ENCODE data around the gene LSM3.

Gene LSM3

DNA sequence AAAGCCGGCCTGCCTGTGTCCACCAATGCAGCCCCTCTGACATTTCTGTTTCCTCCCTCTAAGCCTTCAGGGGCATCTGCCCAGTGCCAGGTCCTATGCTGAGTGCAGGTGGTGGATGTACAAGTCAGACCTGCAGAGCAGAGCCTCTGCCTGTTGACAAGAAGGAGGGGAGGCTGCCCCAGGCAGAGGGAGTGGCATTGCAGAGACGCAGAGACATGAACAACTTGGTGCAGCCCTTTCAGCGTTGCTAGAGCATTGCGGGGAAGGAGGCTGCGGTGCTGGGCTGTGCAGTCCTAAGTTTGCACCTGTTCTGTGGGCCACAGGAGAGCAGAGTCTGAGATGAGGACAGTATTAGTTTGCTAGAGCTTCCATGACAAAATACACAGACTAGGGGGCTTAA is 65.2 kb downstream of the LSM3 start:
- DNase-seq = no peak

DNA sequence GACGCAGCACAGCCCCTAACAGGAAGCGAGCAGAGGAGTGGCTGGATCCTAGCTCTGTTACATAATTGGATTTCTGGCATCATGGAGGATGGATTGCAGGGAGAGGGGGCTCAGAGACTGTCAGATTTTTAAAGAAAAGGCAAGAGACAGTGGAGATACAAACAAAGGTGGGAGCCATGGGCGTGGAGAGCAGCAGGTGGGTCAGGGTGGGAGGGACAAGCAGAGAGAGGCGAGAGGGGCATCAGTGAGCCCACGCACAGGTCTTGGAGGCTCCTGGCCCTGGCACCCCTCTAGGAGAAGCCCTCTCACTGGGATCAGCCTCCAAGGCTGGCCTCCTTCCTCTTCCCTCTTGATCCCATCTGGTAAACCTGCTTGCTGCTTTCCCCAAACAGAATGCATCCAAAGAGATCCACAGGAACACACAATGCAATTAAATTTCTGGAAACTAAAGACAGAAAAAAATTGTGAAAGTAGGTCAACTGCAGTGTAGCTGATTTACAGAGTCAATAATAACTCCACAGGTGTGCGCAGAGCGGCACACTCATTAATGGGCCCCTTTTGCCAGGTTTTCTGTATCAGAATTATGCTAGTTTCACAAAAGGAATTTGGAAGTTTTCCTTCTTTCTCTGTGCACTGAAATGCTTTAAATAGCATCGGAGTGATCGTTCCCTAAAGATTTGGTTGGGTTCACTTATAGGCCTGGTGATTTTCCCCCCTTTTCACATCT is 66.1 kb downstream of the LSM3 start:
- DNase-seq = no peak

DNA sequence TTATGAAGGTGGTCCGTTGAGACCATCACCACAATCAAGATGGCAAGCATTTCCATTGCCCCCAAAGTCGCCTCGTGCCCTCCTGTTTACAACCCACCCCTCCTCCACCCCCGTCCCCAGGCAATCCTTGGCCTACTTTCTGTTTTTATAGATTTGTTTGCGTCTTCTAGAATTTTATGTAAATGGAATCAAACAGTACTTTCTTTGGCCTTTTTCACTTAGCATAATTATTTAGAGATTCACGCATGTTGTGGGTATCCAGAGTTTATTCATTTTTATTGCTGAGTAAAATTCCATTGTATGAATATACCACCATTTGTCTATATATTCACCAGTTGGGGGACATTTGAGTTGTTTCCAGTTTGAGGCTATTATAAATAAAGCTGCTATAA is 66.6 kb downstream of the LSM3 start:
- DNase-seq = no peak

DNA sequence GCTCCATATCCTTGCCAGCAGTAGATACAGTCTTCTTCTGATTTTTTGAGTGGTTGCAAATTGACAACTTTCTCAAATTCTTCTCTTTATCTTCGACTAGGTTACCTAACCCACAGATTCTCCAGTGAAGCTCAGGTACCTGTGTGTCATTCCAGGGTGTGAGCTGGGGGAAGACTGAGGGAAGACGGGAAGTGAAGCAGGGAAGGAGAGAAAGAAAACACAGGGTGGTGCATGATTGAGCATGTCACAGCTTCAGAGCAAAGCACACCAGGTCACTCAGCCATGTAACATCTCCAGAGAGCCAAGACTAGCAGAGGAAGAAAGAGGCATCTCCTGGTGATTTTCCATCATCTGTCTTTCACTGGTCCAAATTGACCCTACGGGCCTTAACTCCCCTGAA is 67.2 kb downstream of the LSM3 start:
- DNase-seq = no peak

DNA sequence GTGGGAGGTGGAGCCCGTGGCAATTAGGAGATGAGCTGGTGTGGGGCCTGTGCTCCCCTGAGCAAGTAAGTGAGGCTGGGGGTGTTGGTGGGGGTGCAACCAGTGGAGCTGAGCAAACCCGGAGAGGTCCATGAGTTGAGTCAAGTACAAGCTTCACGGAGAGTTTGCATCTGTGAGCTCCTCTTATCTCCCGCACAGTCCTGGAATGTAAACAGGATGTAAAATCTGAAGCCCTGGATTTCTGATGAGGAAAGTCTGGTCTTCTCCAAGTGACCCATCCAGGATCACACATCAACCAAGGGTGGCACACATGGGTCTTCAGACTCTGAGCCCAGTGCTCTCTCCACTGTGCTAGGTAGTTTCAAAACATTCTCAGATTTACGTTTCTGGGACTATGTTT is 67.8 kb downstream of the LSM3 start:
- no peak for DNase-seq

DNA sequence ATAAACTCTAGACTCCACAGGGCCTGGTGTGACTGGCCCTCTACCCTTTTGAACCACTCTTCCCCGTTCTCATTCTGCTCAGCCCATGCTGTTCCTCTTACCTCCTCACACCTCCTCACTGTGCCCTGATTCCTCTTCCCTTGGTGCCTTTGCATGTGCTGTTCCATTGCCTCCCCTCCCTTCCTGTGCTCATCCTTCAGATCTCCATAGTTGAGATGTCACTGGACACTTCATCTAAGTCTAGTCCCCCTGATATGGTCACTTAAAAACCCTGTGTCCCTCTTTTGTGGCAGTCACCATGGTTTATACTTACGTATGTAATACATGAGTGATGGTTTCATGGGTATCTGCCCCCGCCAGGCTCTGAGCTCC is 69.8 kb downstream of the LSM3 start:
- no peak for DNase-seq

DNA sequence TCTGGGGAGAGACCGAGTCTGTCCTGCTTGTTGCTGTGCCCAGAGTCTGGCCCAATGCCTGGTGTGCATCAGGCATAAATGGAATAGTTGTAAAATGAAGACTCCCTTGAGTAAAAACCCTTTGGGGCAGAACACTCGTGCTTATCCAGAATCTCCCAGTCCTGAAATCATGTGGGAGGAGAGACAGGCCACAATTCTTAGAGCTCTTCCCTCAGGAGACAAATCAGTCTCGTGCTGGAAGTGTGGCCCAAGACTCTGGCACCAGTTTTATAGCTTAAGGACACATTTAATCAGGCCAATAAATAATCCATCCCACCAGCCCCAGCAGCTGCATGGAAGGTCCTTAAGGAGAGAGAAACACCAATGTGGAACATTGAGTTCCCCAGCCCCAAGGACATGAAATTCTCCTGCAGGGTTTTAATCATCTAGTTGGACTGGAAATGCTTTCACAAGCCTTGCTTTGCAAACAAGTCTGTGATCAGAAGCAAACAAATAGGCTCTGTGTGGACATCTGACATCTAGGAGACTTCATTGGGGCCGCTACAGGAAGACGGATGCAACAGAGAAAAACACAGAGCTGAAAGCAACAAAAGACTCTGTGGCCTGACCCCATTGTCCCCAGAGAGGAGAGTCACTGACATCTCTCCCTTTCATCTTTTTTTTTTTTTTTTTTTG is 70.4 kb downstream of the LSM3 start:
- DNase-seq = no peak
